ENCODE measurements around the gene AHNAK.
A peak's percentile ranks its signal among the peaks of the same experiment; 100 is the strongest.
"Not testable (repeated sequence)": the region's sequence is repeated elsewhere in the genome, so short reads cannot be mapped to it uniquely, and the experiment has no call there.

AHNAK gene

DNA sequence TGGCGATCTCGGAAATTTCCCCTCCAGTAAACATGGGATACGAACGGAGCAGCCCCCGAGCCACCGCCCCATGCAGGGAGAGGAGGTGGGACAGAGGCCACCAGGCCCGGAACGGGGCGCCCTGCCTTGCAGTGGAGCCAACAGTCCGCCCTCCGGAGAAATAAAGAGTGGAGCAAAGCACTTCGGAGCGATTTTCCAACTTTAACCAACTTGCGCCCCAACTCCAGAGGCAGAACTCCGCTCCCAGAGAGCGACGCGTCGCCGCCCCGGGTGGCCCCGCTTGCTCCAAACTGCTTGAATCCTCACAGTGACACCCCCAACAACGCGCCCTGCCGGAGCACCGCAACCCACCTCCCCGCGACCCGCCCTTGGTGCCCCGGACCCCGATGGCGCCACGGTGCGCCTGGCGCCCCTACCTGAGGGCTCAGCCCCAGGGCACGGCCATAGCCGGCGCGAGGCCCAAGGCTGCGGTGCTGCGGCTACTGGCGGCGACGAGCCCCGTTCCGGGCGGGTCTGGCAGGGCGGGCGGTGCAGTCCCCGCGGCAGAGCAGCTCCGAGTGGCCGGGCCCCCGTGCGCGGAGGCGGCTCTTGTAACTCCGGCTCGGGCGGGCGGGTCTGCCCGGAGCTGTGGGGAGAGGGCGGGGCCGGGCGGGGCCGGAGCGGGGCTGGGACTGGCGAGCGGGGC lies at the start of gene AHNAK:
Gene AHNAK (minus strand): TSS at position 563 of the 685 bp plus-strand sequence. CDS start 10,708 bp downstream, outside the sequence.
- peak; percentile 59 for DNase-seq

DNA sequence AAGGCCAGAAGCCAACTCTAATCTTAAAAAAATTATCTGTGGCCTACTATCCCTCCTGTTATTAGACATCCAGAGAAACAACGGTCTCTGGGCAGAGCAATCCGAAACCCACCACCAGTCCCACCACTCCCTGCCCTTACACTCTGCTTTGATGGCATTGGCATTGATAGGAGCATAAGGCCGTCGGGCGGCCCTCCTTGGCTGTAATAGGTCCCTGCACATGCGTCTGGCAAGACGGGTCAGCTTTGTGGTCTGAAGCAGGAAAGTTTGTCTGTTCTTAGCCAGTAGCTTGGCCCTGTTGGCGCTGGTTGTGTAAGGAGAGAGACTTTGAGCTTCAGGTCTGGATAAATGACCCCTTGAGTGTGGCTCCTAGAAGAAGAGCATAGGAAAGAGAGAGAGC lies 48.5 kb upstream of the AHNAK start:
- DNase-seq = no peak

DNA sequence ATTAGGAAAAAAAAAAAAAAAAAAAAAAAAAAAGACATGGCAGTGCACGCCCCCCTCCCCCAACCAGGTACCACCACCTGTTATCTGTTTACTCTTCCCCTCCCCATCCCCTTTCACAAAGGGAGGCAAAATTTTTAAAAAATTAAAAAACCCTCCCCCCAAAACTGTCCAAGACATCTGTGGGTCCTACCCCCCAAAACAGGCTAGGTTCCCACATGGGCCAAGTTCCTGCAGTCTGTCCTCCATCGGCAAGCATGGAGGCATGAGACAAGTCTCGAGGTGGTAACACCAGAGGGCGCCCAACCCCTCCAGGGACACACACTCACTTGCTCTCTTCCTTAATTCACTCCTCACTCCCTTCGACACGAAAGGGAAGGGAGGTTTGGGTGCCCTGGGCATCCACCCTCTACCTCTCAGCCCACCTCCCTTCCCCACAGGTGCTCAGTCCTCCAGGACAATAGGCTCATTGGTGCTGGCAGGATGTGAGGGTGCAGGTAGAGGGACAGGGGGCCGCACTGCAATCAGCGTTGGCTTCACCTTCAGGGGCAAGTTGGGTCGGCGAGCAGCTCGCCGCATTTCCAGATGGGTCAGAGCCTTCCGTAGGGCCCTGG lies 46.9 kb upstream of the AHNAK start:
- DNase-seq = peak; percentile 77

DNA sequence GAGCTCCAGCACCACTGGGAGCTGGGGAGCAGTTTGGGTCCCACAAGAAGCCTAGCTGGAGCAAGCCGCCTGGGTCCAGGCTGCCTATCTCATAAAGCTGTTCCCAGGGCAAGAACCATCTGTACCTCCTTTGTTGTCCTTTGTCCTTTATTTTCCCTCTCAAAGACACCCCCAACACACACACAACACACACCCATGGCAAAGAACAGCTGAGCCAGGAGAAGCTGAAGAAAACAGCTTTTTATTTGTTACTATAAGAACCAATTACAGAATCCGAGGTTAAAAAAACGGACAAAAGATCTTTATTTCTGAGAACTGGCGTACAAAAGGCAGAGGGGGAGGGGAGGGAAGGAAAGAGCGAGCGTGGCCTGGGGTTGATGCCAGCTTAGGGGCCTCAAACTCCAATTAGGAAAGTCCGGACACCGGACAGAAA lies 46.4 kb upstream of the AHNAK start:
- no peak for DNase-seq

- no peak for DNase-seq
Measured at GRCh38 chr11:62592146-62592815, 45.7 kb upstream of the AHNAK start.

DNA sequence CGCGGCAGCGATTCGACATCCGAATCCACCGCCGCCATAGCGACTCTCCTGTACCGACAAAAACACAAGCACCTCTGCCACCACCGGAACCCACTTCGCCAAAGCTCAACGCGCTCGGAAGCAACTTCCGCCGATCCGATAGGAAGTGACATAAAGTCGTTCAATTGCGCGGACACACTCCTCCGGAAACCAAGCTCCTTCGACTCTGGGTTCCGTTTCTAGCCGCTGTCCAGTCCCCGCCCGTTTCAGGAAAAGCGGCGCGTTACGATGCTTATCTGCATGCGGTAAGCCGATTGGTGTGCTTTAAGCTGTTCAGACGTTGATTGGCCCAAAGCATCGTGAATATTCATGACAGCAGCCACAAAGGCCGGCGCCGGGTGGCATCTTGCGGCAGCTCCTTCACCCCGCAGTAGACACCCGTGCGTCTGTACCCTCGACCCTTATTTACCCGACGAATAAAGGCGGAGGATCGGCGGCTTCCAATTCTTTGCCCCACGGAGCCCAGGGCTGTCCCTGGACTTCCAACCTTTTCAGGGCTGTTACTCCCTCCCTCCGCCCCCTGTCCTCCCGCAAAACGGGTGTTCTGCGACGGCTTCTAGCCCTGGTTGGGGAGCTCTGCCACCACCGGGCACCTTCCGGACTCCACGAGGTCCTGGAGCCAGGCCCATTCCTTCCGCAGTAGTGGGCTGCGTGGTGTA lies 45.0 kb upstream of the AHNAK start, which contains the start of gene TUT1:
Gene TUT1 (minus strand): TSS at position 76 of the 698 bp plus-strand sequence. CDS start 38 bp downstream, at position 38.
- DNase-seq = peak; percentile 93

DNA sequence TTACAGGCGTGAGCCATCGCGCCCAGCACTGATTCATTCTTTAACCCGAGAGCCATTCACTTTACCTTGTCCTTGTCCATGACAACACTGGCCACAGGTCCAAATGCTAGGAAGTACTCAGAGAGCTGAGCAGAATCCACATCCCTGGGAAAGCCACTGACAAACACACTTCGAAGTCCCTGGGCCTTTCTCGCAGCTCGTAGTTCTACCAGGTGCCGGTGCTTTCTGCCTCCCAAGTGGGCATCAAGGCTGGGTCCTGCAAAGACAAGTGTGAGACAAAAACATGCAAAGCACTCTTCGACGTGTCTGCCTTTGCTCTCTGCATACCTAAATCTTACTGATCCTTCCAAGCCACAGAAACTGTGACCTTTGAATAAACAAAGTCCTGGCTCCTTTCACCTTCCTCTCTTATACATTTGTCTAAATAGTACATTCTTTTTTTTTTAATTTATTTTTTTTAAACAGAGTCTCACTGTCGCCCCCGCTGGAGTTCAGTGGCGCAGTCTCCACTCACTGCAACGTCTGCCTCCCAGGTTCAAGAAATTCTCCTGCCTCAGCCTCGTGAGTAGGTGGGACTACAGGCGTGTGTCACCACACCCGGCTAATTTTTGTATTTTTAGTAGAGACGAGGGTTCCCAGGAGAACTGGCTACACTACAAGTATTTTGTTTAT lies 42.5 kb upstream of the AHNAK start:
- peak; percentile 38 for DNase-seq

GRCh38 chr11:62585356-62585755 lies 38.8 kb upstream of the AHNAK start:
- not testable (repeated sequence) for DNase-seq

DNA sequence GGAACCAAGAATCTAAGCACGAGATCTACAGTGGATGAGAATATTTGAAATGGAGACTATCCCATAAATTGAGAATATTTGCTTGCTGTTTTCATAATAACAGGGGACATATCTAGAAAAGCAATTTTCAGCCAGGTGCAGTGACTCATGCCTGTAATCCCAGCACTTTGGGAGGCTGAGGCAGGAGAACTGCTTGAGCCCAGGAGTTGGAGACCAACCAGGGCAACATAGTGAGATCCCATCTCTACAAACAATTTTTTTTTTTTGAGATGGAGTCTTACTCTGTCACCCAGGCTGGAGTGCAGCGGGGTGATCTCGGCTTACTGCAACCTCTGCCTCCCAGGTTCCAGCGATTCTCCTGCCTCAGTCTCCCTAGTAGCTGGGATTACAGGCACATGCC lies 35.1 kb upstream of the AHNAK start:
- DNase-seq = not testable (repeated sequence)

DNA sequence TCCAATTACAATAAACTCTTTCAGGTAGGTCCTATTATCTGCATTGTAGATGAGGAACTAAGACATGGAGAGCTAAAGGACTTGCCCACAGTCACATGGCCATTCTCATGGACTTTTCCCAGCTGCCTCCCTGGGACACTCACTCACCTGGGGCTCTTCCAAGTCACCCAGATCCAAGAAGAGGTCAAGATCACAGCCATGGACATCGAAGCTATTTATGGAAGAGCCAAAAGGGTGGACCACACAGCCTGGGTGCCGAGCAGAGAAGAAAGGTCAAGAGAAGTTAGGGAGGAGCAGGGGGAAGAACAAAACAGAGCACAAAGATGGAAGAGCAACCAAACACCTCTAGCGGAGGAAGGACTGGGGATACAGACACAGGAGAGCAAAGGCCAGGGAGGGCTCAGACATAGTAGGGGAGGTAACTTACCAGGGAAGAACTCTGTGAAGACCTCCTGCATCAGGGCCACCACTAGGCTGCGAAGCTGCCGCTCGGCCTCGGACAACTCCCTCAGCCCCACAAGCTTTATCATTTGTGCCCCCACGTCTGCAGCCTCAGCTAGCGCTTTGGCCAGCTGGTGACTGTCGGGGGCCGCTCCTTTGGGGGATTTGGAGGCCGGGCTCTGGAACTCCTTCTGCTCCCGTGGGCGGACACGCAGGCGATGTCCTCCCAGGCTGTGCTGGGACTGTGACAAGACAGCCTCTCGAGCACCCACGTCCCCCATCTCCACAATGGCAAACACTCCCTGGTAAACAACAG lies 34.5 kb upstream of the AHNAK start:
- DNase-seq = no peak

GRCh38 chr11:62579252-62579651 lies 32.6 kb upstream of the AHNAK start:
- DNase-seq = no peak

GRCh38 chr11:62578541-62578940 lies 31.9 kb upstream of the AHNAK start:
- DNase-seq = no peak

DNA sequence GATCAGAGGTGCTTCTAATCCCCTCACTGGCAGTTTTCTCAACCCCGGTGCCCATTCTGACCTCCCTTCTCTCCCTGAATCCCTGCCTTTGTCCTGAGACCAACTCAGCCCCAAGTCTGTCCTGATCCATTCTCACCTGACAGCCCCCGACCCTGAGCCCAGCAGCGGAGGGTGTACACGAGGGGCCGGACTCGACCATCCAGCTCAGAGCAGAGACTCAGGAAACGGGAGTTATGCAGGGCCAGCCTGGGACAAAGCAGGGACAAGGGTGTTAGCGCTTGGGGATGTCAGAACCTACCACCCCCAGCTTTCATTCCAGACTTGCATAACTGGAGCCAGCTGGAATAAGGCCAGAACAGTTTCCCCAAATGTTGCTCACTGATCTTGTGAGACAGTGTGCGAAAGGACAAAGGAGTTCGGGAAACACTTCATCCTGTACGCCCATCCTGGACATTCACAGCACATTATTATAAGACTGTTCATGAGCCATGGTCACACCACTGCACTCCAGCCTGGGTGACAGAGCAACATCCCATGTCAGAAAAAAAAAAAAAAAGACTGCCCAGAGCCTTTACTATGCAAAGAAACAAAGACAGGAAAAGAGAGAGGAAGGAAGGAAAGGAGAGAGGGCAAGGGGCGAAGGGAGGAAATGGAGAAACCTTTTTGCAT lies 30.6 kb upstream of the AHNAK start:
- DNase-seq = no peak

GRCh38 chr11:62575837-62576236 lies 29.2 kb upstream of the AHNAK start:
- no peak for DNase-seq

- DNase-seq = no peak
Measured at GRCh38 chr11:62575156-62575555, 28.6 kb upstream of the AHNAK start.

- DNase-seq = no peak
Measured at GRCh38 chr11:62574363-62575071, 27.9 kb upstream of the AHNAK start.

- peak; percentile 97 for DNase-seq
Measured at GRCh38 chr11:62573592-62574362, 27.2 kb upstream of the AHNAK start, which contains the start of gene EEF1G. EEF1G (minus strand) TSS chr11:62573891; CDS start chr11:62573842, 49 bp downstream.

DNA sequence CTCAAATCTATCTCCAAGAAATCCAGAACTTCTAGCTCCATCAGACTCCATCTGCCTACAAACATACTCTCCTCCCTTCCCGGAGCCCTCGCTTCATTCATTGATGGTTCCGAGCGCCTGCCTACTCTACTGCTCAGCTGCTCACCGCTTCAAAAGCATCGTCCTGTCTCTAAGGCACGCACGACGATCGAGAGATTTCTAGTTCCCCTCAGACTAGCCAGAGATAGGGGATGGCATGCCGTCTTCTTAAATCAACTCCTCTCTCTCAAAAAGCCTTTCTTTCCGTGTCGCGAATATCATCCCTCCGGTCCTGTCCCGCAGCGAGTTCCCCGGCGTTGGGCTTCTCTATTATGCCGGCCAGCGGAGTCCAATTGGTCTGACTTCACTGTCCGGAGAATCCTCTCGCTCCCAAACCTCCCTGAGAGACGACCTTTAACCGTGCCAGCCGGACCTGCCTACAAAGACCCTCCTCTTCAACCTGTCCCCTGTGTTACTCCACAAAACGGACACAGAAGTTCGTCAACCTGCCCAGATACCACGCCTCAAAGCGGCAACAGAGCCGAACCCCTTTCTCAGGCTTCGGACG lies 26.5 kb upstream of the AHNAK start:
- peak; percentile 27 for DNase-seq

- DNase-seq = no peak
Measured at GRCh38 chr11:62572431-62572830, 25.8 kb upstream of the AHNAK start.

Measured in activated naive CD4-positive, alpha-beta T cell treated with anti-CD3 and anti-CD28 coated beads, Interleukin-2, amount 50 U/mL, for 16 hours (primary cell).